Measurements from ENCODE around the gene PSMD12. TPM values are rescaled to one million over a fixed set of nuclear protein-coding genes. Genes with fewer than 3 reads are reported as not detected.
"Not testable (repeated sequence)": the region's sequence is repeated elsewhere in the genome, so short reads cannot be mapped to it uniquely, and the experiment has no call there.

Gene PSMD12
- total RNA-seq, 3 donors from 2014 or later, result 33.5 to 59.8 (median 41.2) TPM

GRCh38 chr17:67328026-67328425 is 38.4 kb downstream of the PSMD12 start:
- intact Hi-C loops (cut with DNase I, micrococcal nuclease), result no loop called here
- Histone ChIP-seq H3K4me1 (ENCODE audit: low read depth) (no peaks in the 10 kb centered on the region), H3K4me3 (no peak overlapping the region), H3K36me3 (ENCODE audit: low read depth) (no peaks in the 10 kb centered on the region), H3K9me3 (no peaks in the 10 kb centered on the region)
- no peak for TF ChIP-seq CTCF (IDR thresholded peaks at IDR 0.05)
- ATAC-seq (no peak), DNase-seq (no peak)

GRCh38 chr17:67326959-67327745 is 39.2 kb downstream of the PSMD12 start:
- H3K9me3 ChIP-seq; H3K4me3 ChIP-seq; ATAC-seq; H3K36me3 ChIP-seq (ENCODE audit: low read depth); intact Hi-C loops (cut with DNase I, micrococcal nuclease); DNase-seq; H3K4me1 ChIP-seq (ENCODE audit: low read depth): not testable (repeated sequence)

- ATAC-seq (no peak), DNase-seq (no peak)
- H3K9me3 ChIP-seq, result no peaks in the 10 kb centered on the region
- no peak for TF ChIP-seq CTCF (IDR thresholded peaks at IDR 0.05)
- no peaks in the 10 kb centered on the region for H3K36me3 ChIP-seq (ENCODE audit: low read depth)
- H3K4me1 ChIP-seq (ENCODE audit: low read depth), result no peaks in the 10 kb centered on the region
- H3K4me3 ChIP-seq, result no peak overlapping the region
- intact Hi-C loops (cut with DNase I, micrococcal nuclease), result no loop called here
These were observed 39.9 kb downstream of the PSMD12 start for GRCh38 chr17:67326440-67326839.

- DNase-seq (no peak), ATAC-seq (no peak)
- TF ChIP-seq CTCF (IDR thresholded peaks at IDR 0.05), result no peak
- Histone ChIP-seq H3K9me3 (no peaks in the 10 kb centered on the region), H3K4me3 (no peak overlapping the region), H3K4me1 (ENCODE audit: low read depth) (no peaks in the 10 kb centered on the region), H3K36me3 (ENCODE audit: low read depth) (no peaks in the 10 kb centered on the region)
- intact Hi-C loops (cut with DNase I, micrococcal nuclease), result no loop called here
These were observed 42.0 kb downstream of the PSMD12 start for GRCh38 chr17:67324330-67324729.

GRCh38 chr17:67323445-67323844 is 42.9 kb downstream of the PSMD12 start:
- intact Hi-C loops (cut with DNase I, micrococcal nuclease), result no loop called here
- Histone ChIP-seq H3K4me3 (no peak overlapping the region), H3K4me1 (ENCODE audit: low read depth) (no peaks in the 10 kb centered on the region), H3K9me3 (no peaks in the 10 kb centered on the region), H3K36me3 (ENCODE audit: low read depth) (no peaks in the 10 kb centered on the region)
- no peak for TF ChIP-seq CTCF (IDR thresholded peaks at IDR 0.05)
- ATAC-seq (no peak), DNase-seq (no peak)

- H3K9me3 ChIP-seq, result no peaks in the 10 kb centered on the region
- TF ChIP-seq CTCF (IDR thresholded peaks at IDR 0.05), result no peak
- peak; percentile 47 for ATAC-seq
- DNase-seq, result no peak
- H3K4me1 ChIP-seq (ENCODE audit: low read depth), result no peaks in the 10 kb centered on the region
- intact Hi-C loops (cut with DNase I, micrococcal nuclease), result no loop called here
- H3K36me3 ChIP-seq (ENCODE audit: low read depth), result no peaks in the 10 kb centered on the region
- H3K4me3 ChIP-seq, result no peak overlapping the region
These were observed 44.2 kb downstream of the PSMD12 start for GRCh38 chr17:67322042-67322787.

- H3K36me3 ChIP-seq (ENCODE audit: low read depth); DNase-seq; intact Hi-C loops (cut with DNase I, micrococcal nuclease); ATAC-seq; H3K4me3 ChIP-seq; H3K4me1 ChIP-seq (ENCODE audit: low read depth); H3K9me3 ChIP-seq: not testable (repeated sequence)
These were observed 44.9 kb downstream of the PSMD12 start for GRCh38 chr17:67321486-67321885.
